ENCODE measurements around the gene IP6K3. TPM values are rescaled to one million over a fixed set of nuclear protein-coding genes. Genes with fewer than 3 reads are reported as not detected.
A peak's percentile ranks its signal among the peaks of the same experiment; 100 is the strongest.

Gene IP6K3
- total RNA-seq, 4 donors from 2014 or later, result 0.32 to 5.5 (median 2.8) TPM

DNA sequence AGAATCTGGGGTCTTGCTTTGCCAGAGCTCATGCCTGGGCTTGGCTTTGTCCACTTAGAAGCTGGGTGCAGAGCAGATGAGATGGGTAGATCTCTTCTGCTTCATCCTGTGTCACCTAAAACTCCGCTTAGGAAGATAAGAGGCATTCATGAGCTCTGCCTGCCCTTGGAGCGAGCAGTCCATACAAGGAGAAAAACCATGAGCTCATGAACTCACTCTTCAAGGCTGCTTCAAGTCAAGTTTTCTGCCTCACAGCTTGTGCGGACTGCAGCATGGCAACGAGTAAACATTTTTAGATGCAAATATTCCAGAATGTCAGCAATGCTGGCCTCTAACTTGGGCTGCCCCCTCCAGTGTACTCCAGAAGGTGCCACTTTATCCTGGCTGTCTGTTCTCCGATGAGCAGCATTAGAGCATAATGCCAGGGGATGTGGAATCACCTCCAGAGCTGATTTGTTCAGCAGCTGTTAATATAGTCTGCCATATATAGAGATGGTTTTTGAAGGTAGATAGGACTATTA, 24.5 kb downstream of the IP6K3 start:
- ATAC-seq, result no peak
- 60 to 84% methylated on average over 4 of the region's 5 CpGs for WGBS, 2 donors (ENCODE audit: low coverage in 1 of 2)
- H3K36me3 ChIP-seq, result no peaks in the 10 kb centered on the region
- TF ChIP-seq, protein P1, sequence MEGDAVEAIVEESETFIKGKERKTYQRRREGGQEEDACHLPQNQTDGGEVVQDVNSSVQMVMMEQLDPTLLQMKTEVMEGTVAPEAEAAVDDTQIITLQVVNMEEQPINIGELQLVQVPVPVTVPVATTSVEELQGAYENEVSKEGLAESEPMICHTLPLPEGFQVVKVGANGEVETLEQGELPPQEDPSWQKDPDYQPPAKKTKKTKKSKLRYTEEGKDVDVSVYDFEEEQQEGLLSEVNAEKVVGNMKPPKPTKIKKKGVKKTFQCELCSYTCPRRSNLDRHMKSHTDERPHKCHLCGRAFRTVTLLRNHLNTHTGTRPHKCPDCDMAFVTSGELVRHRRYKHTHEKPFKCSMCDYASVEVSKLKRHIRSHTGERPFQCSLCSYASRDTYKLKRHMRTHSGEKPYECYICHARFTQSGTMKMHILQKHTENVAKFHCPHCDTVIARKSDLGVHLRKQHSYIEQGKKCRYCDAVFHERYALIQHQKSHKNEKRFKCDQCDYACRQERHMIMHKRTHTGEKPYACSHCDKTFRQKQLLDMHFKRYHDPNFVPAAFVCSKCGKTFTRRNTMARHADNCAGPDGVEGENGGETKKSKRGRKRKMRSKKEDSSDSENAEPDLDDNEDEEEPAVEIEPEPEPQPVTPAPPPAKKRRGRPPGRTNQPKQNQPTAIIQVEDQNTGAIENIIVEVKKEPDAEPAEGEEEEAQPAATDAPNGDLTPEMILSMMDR (IDR thresholded peaks at IDR 0.05), result no peak
- TF ChIP-seq EP300 (IDR thresholded peaks at IDR 0.05) (no peak), POLR2AphosphoS5 (IDR thresholded peaks at IDR 0.05) (peak; percentile 8), POLR2A (IDR thresholded peaks at IDR 0.05) (no peak)
- no peak overlapping the region for H3K4me3 ChIP-seq
- H3K27me3 ChIP-seq, result peaks cover 3% of the 10 kb centered on the region
- no peak overlapping the region for H3K27ac ChIP-seq
- no peaks in the 10 kb centered on the region for H3K9me3 ChIP-seq
- H3K4me1 ChIP-seq, result peaks cover 0 to 8% (median 0%) of the 10 kb centered on the region in 3 donors

DNA sequence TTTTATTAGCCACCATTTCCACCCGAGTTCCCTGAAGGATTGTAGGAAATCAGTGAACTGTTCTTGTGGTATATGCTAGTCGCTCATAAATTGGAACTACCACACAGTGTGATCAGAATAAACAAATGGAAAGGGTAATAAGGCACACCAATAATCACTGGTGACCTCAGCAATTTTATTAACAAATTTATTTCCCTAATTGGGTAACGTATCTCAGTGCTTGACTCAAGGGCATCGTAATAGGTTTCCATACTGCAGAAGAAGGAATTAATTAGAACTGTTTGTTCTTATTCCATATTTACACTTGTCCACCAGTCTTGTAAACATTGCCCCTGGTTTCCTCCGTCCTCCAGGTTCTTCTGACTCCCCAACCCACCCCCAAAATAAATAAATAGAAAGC, 25.2 kb downstream of the IP6K3 start:
- ATAC-seq, result no peak
- Histone ChIP-seq H3K27ac (no peak overlapping the region), H3K9me3 (no peaks in the 10 kb centered on the region), H3K4me1 (peaks cover 0 to 8% (median 0%) of the 10 kb centered on the region in 3 donors), H3K27me3 (peaks cover 3% of the 10 kb centered on the region), H3K4me3 (no peak overlapping the region), H3K36me3 (no peaks in the 10 kb centered on the region)
- TF ChIP-seq EP300 (IDR thresholded peaks at IDR 0.05), result no peak
- TF ChIP-seq, protein P1 (IDR thresholded peaks at IDR 0.05), result no peak
- TF ChIP-seq POLR2A (IDR thresholded peaks at IDR 0.05), result no peak
- TF ChIP-seq POLR2AphosphoS5 (IDR thresholded peaks at IDR 0.05), result no peak
- 56 to 63% methylated on average over 5 of the region's 5 CpGs for WGBS, 2 donors (ENCODE audit: low coverage in 1 of 2)

DNA sequence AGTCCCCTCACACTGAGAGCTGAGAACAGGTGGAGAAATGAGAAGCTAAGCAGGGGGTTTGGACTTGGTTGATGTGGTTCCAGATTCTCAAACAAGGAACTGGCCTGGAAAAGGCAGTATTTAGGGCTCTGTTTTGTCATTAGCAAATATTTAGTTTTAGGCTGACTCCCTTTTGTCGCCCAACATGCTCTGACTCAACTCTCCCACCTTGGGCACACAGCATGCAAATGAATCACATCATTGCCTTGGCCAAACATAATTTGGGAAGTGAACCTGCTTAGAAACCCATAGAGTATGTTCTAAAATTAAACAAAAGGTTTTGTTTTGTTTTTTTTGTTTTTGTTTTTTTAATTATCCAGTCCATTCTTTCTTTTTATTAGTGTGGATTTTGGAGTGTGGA, 25.7 kb downstream of the IP6K3 start:
- 69 to 89% methylated on average over 1 of the region's 1 CpG for WGBS, 2 donors (ENCODE audit: low coverage in 1 of 2)
- Histone ChIP-seq H3K27me3 (peaks cover 3% of the 10 kb centered on the region), H3K4me3 (no peak overlapping the region), H3K4me1 (peaks cover 0 to 8% (median 0%) of the 10 kb centered on the region in 3 donors), H3K36me3 (no peaks in the 10 kb centered on the region), H3K27ac (no peak overlapping the region), H3K9me3 (no peaks in the 10 kb centered on the region)
- TF ChIP-seq, protein P1 (IDR thresholded peaks at IDR 0.05), result no peak
- TF ChIP-seq EP300 (IDR thresholded peaks at IDR 0.05) (no peak), POLR2A (IDR thresholded peaks at IDR 0.05) (no peak), POLR2AphosphoS5 (IDR thresholded peaks at IDR 0.05) (no peak)
- no peak for ATAC-seq

DNA sequence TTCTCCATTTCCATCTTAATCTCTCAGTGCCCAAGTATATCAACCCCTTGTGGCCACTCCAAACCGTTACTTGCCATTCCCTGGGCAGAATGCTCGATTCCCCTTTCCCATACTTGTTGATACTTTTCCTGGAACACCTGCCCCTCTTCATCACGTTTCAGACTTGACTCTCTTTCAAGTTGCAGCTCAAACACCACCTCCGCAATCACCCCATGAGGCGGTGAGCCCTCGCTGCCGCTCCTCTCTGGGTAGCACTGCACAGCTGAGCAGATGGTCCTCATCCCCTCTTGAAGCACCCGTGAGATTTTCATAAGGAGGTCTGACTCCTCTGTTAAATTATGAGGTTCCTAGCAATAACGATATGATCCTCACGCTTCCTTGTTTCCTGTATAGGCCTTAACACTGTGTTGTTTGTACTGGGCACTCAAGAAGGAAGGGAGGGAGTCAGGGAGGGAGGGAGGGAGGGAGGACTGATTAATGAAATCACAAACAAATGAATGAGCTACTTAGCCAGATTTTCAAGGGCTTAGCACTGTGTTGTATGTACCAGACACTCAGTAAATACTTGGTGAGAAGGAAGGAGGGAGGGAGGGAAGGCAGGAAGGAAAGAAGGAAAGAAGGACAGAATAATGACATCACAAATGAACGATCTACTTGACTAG, 27.2 kb downstream of the IP6K3 start:
- H3K27me3 ChIP-seq, result peaks cover 3% of the 10 kb centered on the region
- no peaks in the 10 kb centered on the region for H3K36me3 ChIP-seq
- H3K4me3 ChIP-seq, result no peak overlapping the region
- 68 to 76% methylated on average over 10 to 11 of the region's 11 CpGs for WGBS, 2 donors (ENCODE audit: low coverage in 1 of 2)
- H3K4me1 ChIP-seq, result peaks cover 0 to 8% (median 0%) of the 10 kb centered on the region in 3 donors
- no peak overlapping the region for H3K27ac ChIP-seq
- TF ChIP-seq EP300 (IDR thresholded peaks at IDR 0.05) (no peak), POLR2AphosphoS5 (IDR thresholded peaks at IDR 0.05) (no peak), POLR2A (IDR thresholded peaks at IDR 0.05) (no peak)
- TF ChIP-seq, protein P1 (IDR thresholded peaks at IDR 0.05), result no peak
- no peak for ATAC-seq
- H3K9me3 ChIP-seq, result no peaks in the 10 kb centered on the region

DNA sequence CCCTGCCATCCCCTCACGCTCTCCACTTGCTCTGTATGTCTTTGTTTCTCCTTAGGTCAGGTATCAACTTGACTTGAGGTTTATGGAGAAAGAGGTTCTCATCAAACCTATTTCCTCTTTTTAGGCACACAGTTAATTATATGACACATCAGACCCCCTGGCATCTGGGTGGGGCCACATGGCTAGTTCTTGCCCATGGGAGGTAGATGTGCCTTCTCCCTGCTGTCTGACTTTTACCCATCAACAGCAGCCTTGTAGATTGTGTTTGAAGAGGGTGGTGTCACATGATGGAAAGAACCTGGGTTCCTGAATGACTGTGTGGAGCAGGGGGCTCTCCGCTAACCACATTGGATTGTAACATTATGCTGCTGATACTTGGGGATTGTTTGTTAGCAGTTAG, 28.0 kb downstream of the IP6K3 start:
- Histone ChIP-seq H3K4me3 (no peak overlapping the region), H3K27ac (peak overlapping the region in 1 of 4 donors; percentile 16), H3K27me3 (peaks cover 3% of the 10 kb centered on the region), H3K36me3 (no peaks in the 10 kb centered on the region), H3K4me1 (peaks cover 0 to 8% (median 0%) of the 10 kb centered on the region in 3 donors), H3K9me3 (no peaks in the 10 kb centered on the region)
- ATAC-seq, result no peak
- TF ChIP-seq POLR2A (IDR thresholded peaks at IDR 0.05) (no peak), POLR2AphosphoS5 (IDR thresholded peaks at IDR 0.05) (no peak), EP300 (IDR thresholded peaks at IDR 0.05) (no peak)
- TF ChIP-seq, protein P1 (IDR thresholded peaks at IDR 0.05), result no peak
- WGBS, 2 donors (ENCODE audit: low coverage in 1 of 2), result 90 to 100% methylated on average over 2 of the region's 2 CpGs
